ENCODE data around the gene PCCB.
"Not testable (repeated sequence)": the region's sequence is repeated elsewhere in the genome, so short reads cannot be mapped to it uniquely, and the experiment has no call there.

Gene PCCB

GRCh38 chr3:136330900-136331299 lies 80.8 kb downstream of the PCCB start:
- no peak for DNase-seq (ENCODE audit: low read depth)
- no peak overlapping the region for H3K4me3 ChIP-seq (ENCODE audit: low read depth, low read length)
- no peak for TF ChIP-seq CTCF (IDR thresholded peaks at IDR 0.05; ENCODE audit: insufficient read depth, low read depth, low read length, missing control alignments)

- no peak for DNase-seq (ENCODE audit: low read depth)
- H3K4me3 ChIP-seq (ENCODE audit: low read depth, low read length) = no peak overlapping the region
- TF ChIP-seq CTCF (IDR thresholded peaks at IDR 0.05; ENCODE audit: insufficient read depth, low read depth, low read length, missing control alignments) = no peak
These were observed 82.2 kb downstream of the PCCB start for GRCh38 chr3:136332302-136332701.

GRCh38 chr3:136332776-136333175 lies 82.6 kb downstream of the PCCB start:
- H3K4me3 ChIP-seq (ENCODE audit: low read depth, low read length) = no peak overlapping the region
- TF ChIP-seq CTCF (IDR thresholded peaks at IDR 0.05; ENCODE audit: insufficient read depth, low read depth, low read length, missing control alignments) = no peak
- DNase-seq (ENCODE audit: low read depth) = no peak

GRCh38 chr3:136334209-136334608 lies 84.1 kb downstream of the PCCB start:
- H3K4me3 ChIP-seq (ENCODE audit: low read depth, low read length) = no peak overlapping the region
- no peak for TF ChIP-seq CTCF (IDR thresholded peaks at IDR 0.05; ENCODE audit: insufficient read depth, low read depth, low read length, missing control alignments)
- DNase-seq (ENCODE audit: low read depth) = no peak

GRCh38 chr3:136334726-136335125 lies 84.6 kb downstream of the PCCB start:
- H3K4me3 ChIP-seq (ENCODE audit: low read depth, low read length) = not testable (repeated sequence)

GRCh38 chr3:136336329-136337100 lies 86.4 kb downstream of the PCCB start:
- no peak overlapping the region for H3K4me3 ChIP-seq (ENCODE audit: low read depth, low read length)
- no peak for TF ChIP-seq CTCF (IDR thresholded peaks at IDR 0.05; ENCODE audit: insufficient read depth, low read depth, low read length, missing control alignments)
- no peak for DNase-seq (ENCODE audit: low read depth)

More at GRCh38 chr3:136334726-136335125, 84.6 kb downstream of the PCCB start:
- DNase-seq (ENCODE audit: low read depth) = not testable (repeated sequence)

GRCh38 chr3:136343446-136343845 lies 93.3 kb downstream of the PCCB start:
- DNase-seq (ENCODE audit: low read depth) = no peak
- no peak for TF ChIP-seq CTCF (IDR thresholded peaks at IDR 0.05; ENCODE audit: insufficient read depth, low read depth, low read length, missing control alignments)
- H3K4me3 ChIP-seq (ENCODE audit: low read depth, low read length) = no peak overlapping the region
